GM12872 (cell line): Measurements from ENCODE around the gene ATP2C2.

ENCODE experiments used
- TF ChIP-seq, protein P1 (sequence below): IDR thresholded peaks from 3 replicates; pipeline ENCODE4 v1.5.1; 2011; ENCODE audit warnings: low read depth, mild to moderate bottlenecking, low read length, moderate library complexity; ENCODE audit not compliant: insufficient read depth

ATP2C2 gene

GRCh38 chr16:84360170-84360569 is 8.2 kb upstream of the ATP2C2 start:
- TF ChIP-seq, protein P1, sequence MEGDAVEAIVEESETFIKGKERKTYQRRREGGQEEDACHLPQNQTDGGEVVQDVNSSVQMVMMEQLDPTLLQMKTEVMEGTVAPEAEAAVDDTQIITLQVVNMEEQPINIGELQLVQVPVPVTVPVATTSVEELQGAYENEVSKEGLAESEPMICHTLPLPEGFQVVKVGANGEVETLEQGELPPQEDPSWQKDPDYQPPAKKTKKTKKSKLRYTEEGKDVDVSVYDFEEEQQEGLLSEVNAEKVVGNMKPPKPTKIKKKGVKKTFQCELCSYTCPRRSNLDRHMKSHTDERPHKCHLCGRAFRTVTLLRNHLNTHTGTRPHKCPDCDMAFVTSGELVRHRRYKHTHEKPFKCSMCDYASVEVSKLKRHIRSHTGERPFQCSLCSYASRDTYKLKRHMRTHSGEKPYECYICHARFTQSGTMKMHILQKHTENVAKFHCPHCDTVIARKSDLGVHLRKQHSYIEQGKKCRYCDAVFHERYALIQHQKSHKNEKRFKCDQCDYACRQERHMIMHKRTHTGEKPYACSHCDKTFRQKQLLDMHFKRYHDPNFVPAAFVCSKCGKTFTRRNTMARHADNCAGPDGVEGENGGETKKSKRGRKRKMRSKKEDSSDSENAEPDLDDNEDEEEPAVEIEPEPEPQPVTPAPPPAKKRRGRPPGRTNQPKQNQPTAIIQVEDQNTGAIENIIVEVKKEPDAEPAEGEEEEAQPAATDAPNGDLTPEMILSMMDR: no peak

- TF ChIP-seq, protein P1: no peak
Measured at GRCh38 chr16:84360748-84361147, 7.6 kb upstream of the ATP2C2 start.

GRCh38 chr16:84361546-84361945 is 6.8 kb upstream of the ATP2C2 start:
- TF ChIP-seq, protein P1: no peak

DNA sequence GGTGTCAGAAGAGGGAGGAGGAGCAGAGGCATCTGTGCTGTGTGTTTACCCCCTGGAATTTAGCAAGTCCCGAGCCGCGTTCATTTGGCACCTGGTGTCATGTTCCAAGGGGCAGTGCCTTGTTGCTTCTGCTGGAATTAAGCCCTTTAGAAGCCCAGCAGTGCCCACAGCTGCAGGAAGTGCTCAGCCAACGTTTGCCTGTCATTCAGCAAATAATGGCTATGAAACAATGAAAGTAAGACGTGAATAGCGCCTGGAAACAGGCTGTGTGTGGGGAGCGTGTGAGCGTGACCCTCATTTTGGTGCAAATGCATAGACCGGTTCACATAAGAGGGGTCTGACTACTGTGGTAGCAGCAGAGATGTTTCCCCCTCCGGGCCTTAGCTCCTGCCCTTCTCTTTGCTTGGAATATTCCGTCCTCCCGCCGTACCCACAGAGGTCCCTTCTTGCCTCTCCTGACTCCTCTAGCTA is 5.8 kb upstream of the ATP2C2 start:
- TF ChIP-seq, protein P1: no peak

DNA sequence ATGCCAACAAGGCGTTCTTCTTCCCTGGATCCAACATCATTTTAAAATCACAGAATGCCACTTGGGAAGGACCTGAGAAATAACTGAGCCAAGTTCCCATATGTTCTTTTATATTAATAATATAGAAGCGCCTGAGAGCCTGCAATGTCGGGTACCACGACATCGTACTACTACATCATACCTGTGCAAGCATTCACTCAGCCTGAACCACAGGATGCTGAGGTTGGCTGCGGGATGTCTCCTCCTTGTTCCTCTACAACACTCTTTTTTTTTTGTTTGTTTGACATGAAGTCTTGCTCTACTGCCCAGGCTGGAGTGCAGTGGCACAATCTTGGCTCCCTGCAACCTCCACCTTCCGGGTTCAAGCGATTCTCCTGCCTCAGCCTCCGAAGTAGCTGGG is 2.1 kb upstream of the ATP2C2 start:
- TF ChIP-seq, protein P1: no peak

DNA sequence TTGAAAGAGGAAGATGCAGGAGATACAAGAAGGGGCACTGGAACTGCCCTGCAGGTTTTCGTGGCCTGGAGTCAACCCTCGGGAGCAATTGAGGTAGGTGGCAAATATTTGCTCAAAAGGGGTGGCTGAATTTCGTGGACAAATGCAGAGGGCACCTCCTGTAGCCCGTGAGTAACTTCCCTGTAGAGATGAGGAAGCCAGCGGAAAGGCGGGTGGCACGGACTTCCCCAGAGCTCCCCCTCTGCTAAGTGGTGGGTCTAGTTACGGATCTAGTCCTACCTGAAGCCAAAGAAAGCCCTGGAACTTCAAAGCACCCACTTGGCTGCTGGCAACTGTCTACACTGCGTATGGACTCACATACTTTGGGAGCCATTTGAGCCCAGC is 1.0 kb upstream of the ATP2C2 start:
- TF ChIP-seq, protein P1: no peak

- TF ChIP-seq, protein P1: no peak
Measured at GRCh38 chr16:84367750-84368307, 509 bp upstream of the ATP2C2 start.

GRCh38 chr16:84369105-84369504 is 767 bp downstream of the ATP2C2 start:
- TF ChIP-seq, protein P1: no peak
